GM21367 (cell line): ENCODE measurements around the gene PSMB10.
"Not testable (repeated sequence)": the region's sequence is repeated elsewhere in the genome, so short reads cannot be mapped to it uniquely, and the experiment has no call there.

ENCODE experiments used
- ATAC-seq: cut with Tn5 transposase; IDR thresholded peaks from one replicate; pipeline ENCODE4 v1.9.1; 2021; ENCODE audit not compliant: unreplicated experiment

PSMB10 gene

DNA sequence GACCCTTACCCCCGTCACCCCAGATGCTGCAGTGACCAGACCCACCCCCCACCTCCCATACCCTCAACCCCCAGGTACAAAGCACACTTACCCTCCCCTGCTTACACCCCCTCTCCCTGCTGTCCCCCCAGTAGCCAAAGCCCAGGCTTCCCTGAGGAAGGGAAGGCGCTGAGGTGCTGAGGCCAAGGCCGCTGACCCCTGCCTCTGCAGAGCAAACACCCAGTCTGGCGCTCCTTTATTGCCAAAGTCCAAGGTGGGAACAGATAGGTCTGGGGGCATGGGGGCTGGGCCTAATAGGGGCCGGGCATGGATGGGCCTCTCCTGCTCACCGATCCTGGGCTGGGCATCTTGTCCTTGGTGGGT, 6.6 kb upstream of the PSMB10 start:
- no peak for ATAC-seq

DNA sequence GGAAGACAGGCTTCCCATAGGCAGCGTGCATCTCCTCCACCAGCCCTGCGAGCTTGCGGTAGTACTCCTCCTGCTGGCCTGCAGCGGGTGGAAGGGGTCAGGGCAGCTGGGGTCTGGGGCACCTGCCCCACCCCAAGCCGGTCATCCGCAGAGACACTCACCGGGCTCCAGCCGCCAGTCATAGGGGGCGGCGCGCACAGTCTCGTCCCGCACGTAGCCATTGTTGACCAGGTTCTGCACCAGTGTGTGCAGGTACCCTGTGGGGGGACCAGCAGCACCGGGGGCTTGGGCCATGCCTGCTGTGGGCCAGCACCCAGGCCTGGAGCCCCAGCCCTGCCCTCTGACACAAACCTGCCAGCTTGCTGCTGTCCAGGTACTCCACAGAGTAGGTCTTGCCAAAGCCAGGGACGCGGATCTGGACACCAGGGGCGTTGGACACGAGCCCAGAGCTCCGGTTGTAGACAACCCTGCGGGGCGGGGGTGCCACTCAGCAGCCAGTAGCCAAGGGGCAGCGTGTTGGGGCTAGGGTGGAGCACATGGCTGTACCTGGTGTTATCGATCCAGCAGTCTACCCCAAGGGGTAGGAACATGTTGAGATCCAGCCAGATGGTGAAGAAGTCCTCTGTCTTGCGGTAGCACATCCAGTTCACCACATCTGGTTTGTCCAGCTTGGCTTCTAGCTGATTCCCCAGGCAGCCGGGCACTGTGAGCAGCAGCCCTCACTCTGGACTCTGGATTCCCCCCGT, 6.0 kb upstream of the PSMB10 start:
- ATAC-seq: no peak

- no peak for ATAC-seq
These were observed 5.5 kb upstream of the PSMB10 start for GRCh38 chr16:67942200-67942509.

GRCh38 chr16:67941469-67942199, 5.0 kb upstream of the PSMB10 start:
- ATAC-seq: no peak

DNA sequence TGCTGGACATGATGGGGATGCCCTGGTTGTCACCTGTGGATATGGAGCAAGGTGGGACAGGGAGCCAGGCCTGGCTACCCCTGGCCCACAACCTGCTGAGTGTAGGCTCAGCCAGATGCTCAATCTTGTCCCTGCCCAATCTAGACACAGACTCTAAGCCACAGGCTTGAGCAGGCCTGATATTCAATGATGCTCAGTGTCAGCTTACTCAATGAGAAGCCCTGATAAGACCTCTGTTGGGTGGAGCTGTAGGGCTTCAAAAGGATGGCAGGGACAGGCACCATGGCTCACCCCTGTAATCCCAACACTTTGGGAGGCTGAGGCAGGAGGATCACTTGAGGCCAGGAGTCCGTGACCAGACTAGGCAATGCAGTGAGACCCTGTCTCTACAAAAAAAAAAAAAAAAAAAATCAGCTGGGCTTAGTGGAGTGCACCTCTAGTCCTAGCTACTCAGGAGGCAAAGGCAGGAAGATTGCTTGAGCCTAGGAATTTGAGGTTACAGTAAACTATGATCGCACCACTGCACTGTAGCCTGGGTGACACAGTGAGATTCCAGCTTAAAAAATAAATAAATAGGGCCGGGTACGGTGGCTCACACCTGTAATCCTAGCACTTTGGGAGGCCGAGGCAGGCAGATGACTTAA, 3.9 kb upstream of the PSMB10 start:
- no peak for ATAC-seq

DNA sequence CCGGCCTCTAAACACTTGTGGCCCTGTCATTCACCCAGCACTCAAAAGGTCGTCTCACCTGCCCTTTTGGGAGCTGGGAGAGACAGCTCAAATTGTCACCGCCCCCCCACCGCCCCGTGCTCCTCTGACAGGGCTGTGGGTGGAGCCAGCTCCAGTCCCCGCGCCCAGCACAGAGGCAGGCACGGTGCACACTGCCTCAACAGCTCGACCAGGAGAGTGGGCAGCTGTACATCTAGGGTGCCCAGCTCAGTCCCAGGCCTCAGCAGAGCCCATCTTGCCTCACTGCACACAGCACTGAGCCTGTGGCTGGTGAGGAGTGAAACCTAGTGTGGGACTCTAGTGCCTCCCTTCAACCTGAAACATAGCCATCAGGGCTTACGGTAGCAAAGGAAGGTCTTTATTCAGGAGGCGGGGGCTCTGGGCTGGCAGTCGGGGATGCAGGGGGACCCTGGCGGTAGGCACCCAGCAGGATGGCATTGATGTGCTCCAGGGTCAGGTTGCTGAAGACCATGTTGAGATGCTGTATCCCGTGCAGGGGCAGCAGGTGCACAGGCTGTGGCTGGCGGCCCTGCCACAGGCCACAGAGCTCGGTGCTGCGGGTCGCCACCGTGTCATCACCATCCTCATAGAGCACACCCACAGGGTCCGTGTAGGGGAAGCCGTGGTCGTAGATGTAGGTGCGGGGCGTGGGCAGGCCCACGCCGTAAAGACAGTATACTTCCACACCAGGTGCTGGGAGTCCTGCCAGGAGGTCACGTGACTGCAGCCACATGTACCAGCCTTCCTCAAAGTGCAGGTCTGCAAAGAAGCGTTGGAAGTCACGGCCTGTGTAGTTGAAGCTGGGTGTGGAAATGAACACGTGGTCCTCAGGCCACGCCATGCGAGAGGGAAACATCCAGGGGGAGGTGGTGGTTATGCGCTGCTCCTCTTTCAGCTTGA, 3.1 kb upstream of the PSMB10 start:
- ATAC-seq: no peak

- ATAC-seq: not testable (repeated sequence)
These were observed 1.1 kb upstream of the PSMB10 start for GRCh38 chr16:67937713-67938112.

- peak; percentile 37 for ATAC-seq
These were observed 393 bp upstream of the PSMB10 start for GRCh38 chr16:67936880-67937605.

DNA sequence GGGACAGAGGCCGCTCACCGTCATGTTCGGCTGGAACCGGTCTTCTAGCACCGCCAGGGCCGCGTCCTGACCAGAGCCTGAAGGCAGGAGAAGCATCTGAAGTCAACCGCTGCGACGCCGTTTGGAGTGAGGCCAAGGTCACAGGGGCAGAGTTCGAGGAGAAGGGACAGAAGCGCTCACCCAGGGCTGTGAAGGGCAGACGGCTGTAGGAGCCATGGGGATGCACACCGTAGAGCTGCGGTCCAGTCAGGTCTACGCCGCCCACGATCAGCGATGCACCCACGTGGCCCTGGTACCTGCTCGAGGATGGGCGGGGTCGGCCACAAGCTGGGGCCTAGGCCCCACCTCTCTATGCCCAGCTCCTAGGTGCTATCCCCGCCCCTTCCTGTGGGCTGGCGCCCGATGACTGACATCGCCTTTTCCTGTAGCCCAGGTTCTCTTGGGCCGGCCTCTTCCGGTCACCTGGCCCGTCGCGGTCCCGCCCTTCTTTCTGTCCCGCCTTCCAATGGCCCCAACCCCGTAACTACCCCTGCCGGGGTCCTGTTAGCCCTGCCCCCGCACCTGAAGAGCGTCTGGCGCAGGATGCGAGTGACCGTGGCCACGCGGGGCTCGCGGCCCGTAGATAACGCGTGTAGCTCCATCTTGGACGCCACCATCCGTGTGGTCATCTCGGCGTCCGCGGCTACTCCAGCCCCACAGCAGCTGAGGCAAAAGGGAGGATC, 1.1 kb downstream of the PSMB10 start:
- peak; percentile 81 for ATAC-seq

DNA sequence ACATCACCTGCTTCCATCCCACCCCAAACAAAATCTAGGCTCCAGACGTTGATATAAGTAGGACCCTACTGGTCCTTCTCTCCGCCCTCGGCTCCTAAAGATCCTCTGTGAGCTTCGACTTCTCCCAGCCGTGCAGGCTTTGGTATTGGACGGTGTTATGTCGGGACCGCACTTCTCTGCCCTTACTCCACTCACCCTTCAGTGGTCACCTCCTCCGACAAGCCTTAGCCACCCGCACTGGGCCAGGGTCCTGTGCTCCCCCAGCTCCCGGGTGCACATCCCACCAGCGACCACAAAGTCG, 1.6 kb downstream of the PSMB10 start:
- no peak for ATAC-seq

GRCh38 chr16:67934306-67935100, 2.1 kb downstream of the PSMB10 start:
- ATAC-seq: no peak

DNA sequence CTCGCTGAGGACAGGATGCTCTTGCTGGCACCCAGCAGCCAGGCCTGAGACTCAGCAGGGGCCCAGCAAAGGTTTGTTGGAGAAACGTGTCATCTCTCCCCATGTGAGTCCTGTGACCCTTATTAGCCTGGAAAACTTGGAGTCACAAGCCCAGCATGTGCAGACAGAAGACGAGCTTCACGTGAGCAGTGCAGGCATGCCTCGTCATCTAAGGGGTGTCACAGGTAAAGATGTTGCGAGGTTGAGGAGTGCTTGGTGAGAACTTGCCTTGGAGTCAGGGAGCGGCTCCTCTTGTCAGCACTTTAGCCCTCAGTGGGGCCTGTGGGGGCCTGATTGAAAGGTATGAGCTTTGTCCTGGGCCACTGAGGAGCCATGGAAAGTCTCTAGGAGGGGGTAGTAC, 2.8 kb downstream of the PSMB10 start:
- ATAC-seq: no peak

DNA sequence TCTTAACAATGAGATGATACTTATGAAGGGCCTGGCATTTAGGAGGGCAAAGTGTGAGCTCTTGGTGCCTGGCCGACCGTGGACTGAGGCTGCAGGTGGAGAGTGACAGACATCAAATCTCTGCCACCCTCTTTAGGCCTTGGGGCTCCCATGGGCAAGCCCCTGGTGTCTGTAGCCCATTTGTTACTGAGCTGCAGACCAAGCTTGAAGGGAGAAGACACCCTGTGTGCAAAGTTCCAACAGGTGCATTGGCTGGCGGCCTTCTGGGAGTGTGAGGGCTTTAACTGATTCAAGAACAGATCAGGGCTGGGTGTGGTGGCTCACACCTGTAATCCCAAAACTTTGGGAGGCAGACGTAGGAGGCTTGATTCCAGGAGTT, 4.2 kb downstream of the PSMB10 start:
- no peak for ATAC-seq

GRCh38 chr16:67931712-67932461, 4.8 kb downstream of the PSMB10 start, which contains the start of gene CTRL:
TSS of gene CTRL (minus strand) at chr16:67931862. CDS start at chr16:67931852, 10 bp downstream.
- no peak for ATAC-seq

DNA sequence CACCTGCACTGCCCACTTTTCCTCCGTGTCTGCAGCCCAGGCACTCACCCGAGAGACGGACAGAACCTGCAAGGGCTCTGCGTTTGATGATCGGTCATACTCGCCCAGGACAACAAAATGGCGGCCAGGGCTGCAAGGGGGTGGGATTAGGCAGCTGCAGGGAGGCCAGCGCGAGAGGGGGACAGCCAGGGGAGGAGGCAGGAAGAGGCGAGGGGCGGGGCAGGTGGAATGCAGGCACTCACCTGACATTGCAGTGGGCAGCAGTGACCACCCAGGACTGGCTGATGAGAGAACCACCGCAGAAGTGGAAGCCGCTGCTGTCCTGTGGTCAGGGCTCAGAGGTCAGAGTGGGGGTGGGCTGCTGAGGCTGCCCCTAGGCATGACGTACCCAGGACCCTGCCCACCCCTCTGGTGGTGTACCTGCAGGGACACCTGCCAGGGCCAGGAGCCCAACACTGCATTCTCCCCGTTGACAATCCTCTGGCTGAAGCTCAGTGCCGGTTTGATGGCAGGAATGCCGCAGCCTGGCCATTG, 5.9 kb downstream of the PSMB10 start:
- no peak for ATAC-seq

GRCh38 chr16:67930191-67930590, 6.5 kb downstream of the PSMB10 start:
- ATAC-seq: no peak

DNA sequence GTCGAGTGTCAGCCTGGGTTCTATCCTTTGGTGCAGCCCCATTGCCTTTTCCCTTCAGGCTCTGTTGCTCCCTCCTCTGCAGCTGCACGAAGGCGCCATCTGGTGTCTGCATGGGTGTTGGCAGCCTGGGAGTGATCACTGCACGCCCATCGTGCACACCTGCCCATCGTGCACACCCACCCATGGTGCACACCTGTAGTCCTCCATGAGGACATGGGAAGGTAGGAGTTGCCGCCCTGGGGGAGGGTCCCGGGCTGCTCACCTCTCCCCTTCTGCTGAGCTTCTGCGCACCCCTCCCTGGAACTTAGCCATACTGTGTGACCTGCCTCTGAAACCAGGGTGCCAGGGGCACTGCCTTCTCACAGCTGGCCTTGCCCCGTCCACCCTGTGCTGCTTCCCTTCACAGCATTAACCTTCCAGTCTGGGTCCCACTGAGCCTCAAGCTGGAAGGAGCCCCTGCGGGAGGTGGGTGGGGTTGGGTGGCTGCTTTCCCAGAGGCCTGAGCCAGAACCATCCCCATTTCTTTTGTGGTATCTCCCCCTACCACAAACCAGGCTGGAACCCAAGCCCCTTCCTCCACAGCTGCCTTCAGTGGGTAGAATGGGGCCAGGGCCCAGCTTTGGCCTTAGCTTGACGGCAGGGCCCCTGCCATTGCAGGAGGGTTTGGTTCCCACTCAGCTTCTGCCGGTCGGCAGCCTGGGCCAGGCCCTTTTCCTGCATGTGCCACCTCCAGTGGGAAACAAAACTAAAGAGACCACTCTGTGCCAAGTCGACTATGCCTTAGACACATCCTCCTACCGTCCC, 7.9 kb downstream of the PSMB10 start:
- no peak for ATAC-seq
